CD4-positive, alpha-beta T cell (primary cell): ENCODE data around the gene TPT1. TPM values are rescaled to one million over a fixed set of nuclear protein-coding genes. Genes with fewer than 3 reads are reported as not detected.

Experiments used
- ATAC-seq: fragments of 200-7000 bp; cut with Tn5 transposase; one replicate; pipeline ENCODE4 v1.10.0; 2022; ENCODE audit warnings: mild to moderate bottlenecking; ENCODE audit not compliant: poor library complexity
- CTCF ChIA-PET: fragments of 350-600 bp; sonication (Branson Sonifier 250); formaldehyde crosslinking; loops from one replicate; lab custom pipeline; 2021; ENCODE audit warnings: antibody characterized with exemption, inconsistent platforms; lab: Charles Lee
- POLR2A ChIA-PET: fragments of 350-600 bp; sonication (Branson Sonifier 250); formaldehyde crosslinking; loops from one replicate; lab custom pipeline; 2021; ENCODE audit warnings: antibody characterized with exemption, inconsistent platforms; lab: Charles Lee
- DNase-seq, 14 experiments: peaks; one replicate each; pipeline ENCODE4 v3.0.0-alpha.2; 2013 to 2020; ENCODE audit warnings: mixed read lengths in 2 of 14
- H3K27ac ChIP-seq, 2 donors: one replicate each; pipeline versions ENCODE4 v1.5.1 to v1.7.0; 2013; ENCODE audit warnings: low read length in 2 of 2, low read depth in 1 of 2, mild to moderate bottlenecking in 1 of 2
- H3K27me3 ChIP-seq, 2 experiments: 1 replicate in 1 of 2; 2 replicates in 1 of 2; pipeline versions ENCODE4 v1.6.1 to v1.7.0; 2013; ENCODE audit warnings: low read length in 2 of 2, control low read depth in 1 of 2, mild to moderate bottlenecking in 1 of 2, moderate library complexity in 1 of 2; ENCODE audit not compliant: insufficient read depth in 2 of 2, control insufficient read depth in 1 of 2
- H3K36me3 ChIP-seq: one replicate; pipeline ENCODE4 v1.6.1; 2013; ENCODE audit warnings: low read length, control low read depth; ENCODE audit not compliant: insufficient read depth
- H3K4me1 ChIP-seq: one replicate; pipeline ENCODE4 v1.6.1; 2013; ENCODE audit warnings: low read length, control low read depth; ENCODE audit not compliant: insufficient read depth
- H3K4me3 ChIP-seq: one replicate; pipeline ENCODE4 v1.5.1; 2013; ENCODE audit warnings: mild to moderate bottlenecking, low read length, moderate library complexity
- H3K9me3 ChIP-seq, 2 experiments: 1 replicate in 1 of 2; 2 replicates in 1 of 2; pipeline versions ENCODE4 v1.6.1 to v1.7.0; 2013; ENCODE audit warnings: low read length in 2 of 2, mild to moderate bottlenecking in 2 of 2, control low read depth in 1 of 2, moderate library complexity in 1 of 2; ENCODE audit not compliant: control insufficient read depth in 1 of 2, insufficient read depth in 1 of 2
- H3K27ac Mint-ChIP-seq: one replicate; pipeline ENCODE4 v1.8.0; 2020; ENCODE audit warnings: mixed read lengths
- H3K27me3 Mint-ChIP-seq: one replicate; pipeline ENCODE4 v1.8.0; 2021; ENCODE audit warnings: mixed read lengths
- H3K36me3 Mint-ChIP-seq: one replicate; pipeline ENCODE4 v1.8.0; 2021; ENCODE audit warnings: low read depth, mixed read lengths
- H3K4me1 Mint-ChIP-seq: one replicate; pipeline ENCODE4 v1.8.0; 2021; ENCODE audit warnings: low read depth, mixed read lengths
- H3K4me3 Mint-ChIP-seq: one replicate; pipeline ENCODE4 v1.8.0; 2020; ENCODE audit warnings: mild to moderate bottlenecking, mixed read lengths
- H3K9me3 Mint-ChIP-seq: one replicate; pipeline ENCODE4 v1.8.0; 2020; ENCODE audit warnings: mixed read lengths
- intact Hi-C, 2 experiments: fragments of 100-400 bp; cut with DNase I in 1 of 2; cut with micrococcal nuclease in 1 of 2; formaldehyde crosslinking; loops; one replicate each; pipeline versions ENCODE4 v1.15.1 to v1.9.0; 2023 to 2025; cut with DNase I, micrococcal nuclease
- total RNA-seq, 174 experiments: library from RNA in 2 of 174; stranded (reverse) in 2 of 174; gene quantifications; one replicate each; pipeline ENCODE4 v1.2.3 and lab custom pipeline; 2021 to 2026
- TF ChIP-seq, protein P1 (sequence below): fragments of 200-600 bp; IDR thresholded peaks from one replicate; pipeline ENCODE4 v1.8.0; 2022; ENCODE audit warnings: antibody characterized with exemption, mild to moderate bottlenecking

TPT1 gene
- total RNA-seq, 2 experiments from 2014 or later: 8,742 to 8,834 TPM

DNA sequence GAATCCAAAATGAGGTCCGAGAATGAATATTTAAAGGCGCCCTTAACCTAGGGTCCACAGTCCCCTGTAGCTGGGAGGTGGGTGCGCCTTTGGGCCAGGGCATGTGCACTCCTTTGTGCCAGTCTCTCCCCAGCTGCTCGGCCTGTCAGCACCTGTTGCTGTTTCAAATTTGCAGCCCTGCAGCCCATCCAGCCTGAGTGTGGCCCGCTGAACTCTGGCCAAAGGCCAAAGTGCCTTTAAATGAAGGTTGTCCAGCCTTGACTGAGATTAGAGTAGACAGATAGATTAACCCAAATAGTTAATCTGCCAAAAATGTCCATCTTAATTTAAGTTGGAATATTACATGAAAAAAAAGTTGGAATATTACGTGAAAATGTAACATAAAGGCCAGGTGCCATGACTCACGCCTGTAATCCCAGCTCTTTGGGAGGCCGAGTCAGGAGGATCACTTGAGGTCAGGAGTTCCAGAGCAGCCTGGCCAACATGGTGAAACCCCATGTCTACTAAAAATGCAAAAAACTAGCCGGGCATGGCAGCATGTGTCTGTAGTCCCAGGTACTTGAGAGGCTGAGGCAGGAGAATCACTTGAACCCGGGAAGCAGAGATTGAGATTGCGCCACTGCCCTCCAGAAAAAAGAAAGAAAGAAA, 25.3 kb downstream of the TPT1 start:
- POLR2A ChIA-PET: no interaction called here

DNA sequence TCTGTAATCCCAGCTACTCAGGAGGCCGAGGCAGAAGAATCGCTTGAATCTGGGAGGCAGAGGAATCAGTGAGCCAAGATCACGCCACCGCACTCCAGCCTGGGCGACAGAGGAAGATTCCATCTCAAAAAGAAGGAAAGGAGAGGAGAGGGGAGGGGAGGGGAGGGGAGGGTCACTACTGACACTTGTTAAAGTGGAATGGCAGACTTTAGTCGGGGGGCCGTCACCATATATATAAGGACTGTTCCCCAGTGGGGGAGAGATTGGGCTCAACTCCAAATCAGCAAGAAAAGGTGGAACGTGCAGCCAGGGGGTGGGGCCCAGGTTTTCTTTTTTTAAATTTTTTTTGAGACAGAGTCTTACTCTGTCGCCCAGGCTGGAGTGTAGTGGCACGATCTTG, 26.2 kb downstream of the TPT1 start:
- Histone ChIP-seq H3K27ac (no peak overlapping the region), H3K4me3 (no peak overlapping the region), H3K9me3 (no peaks in the 10 kb centered on the region), H3K36me3 (no peaks in the 10 kb centered on the region), H3K4me1 (peaks cover 17% of the 10 kb centered on the region), H3K27me3 (no peaks in the 10 kb centered on the region)
- Mint-ChIP-seq H3K4me1 (peaks cover 12% of the 10 kb centered on the region), H3K4me3 (no peak overlapping the region), H3K36me3 (no peaks in the 10 kb centered on the region), H3K27me3 (no peaks in the 10 kb centered on the region), H3K27ac (no peak overlapping the region), H3K9me3 (no peaks in the 10 kb centered on the region)
- POLR2A ChIA-PET: no interaction called here
- ATAC-seq: no peak
- DNase-seq: no peak
- CTCF ChIA-PET: no interaction called here
- TF ChIP-seq, protein P1, sequence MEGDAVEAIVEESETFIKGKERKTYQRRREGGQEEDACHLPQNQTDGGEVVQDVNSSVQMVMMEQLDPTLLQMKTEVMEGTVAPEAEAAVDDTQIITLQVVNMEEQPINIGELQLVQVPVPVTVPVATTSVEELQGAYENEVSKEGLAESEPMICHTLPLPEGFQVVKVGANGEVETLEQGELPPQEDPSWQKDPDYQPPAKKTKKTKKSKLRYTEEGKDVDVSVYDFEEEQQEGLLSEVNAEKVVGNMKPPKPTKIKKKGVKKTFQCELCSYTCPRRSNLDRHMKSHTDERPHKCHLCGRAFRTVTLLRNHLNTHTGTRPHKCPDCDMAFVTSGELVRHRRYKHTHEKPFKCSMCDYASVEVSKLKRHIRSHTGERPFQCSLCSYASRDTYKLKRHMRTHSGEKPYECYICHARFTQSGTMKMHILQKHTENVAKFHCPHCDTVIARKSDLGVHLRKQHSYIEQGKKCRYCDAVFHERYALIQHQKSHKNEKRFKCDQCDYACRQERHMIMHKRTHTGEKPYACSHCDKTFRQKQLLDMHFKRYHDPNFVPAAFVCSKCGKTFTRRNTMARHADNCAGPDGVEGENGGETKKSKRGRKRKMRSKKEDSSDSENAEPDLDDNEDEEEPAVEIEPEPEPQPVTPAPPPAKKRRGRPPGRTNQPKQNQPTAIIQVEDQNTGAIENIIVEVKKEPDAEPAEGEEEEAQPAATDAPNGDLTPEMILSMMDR: no peak
- intact Hi-C loops: loop anchor here in 1 of 2 experiments (10.0 kb wide), 1 partner anchor 400 kb away; no protein-coding TSS in a partner anchor

More for the DNA sequence above, 25.3 kb downstream of the TPT1 start:
- TF ChIP-seq, protein P1: no peak
- no peak overlapping the region for H3K4me3 ChIP-seq
- Mint-ChIP-seq H3K27ac (no peak overlapping the region), H3K9me3 (no peaks in the 10 kb centered on the region), H3K4me1 (peaks cover 8% of the 10 kb centered on the region), H3K27me3 (no peaks in the 10 kb centered on the region), H3K4me3 (no peak overlapping the region), H3K36me3 (no peaks in the 10 kb centered on the region)
- ATAC-seq (no peak), DNase-seq (no peak)
- no peaks in the 10 kb centered on the region for H3K36me3 ChIP-seq
- peaks cover 15% of the 10 kb centered on the region for H3K4me1 ChIP-seq
- CTCF ChIA-PET: no interaction called here
- no peaks in the 10 kb centered on the region for H3K27me3 ChIP-seq
- no peaks in the 10 kb centered on the region for H3K9me3 ChIP-seq
- H3K27ac ChIP-seq: no peak overlapping the region
- intact Hi-C loops: loop anchor here in 1 of 2 experiments (10.0 kb wide), 1 partner anchor 401 kb away; no protein-coding TSS in a partner anchor

GRCh38 chr13:45310341-45311131, 30.4 kb downstream of the TPT1 start:
- no peak overlapping the region for H3K27ac Mint-ChIP-seq
- ChIA-PET POLR2A (no interaction called here), CTCF (interaction anchor here (0.7 to 1.0 kb wide), 4 partner anchors 24 to 264 kb away, joined by 3 to 5 read pairs (median 4); no protein-coding TSS in a partner anchor)
- peaks cover 8% of the 10 kb centered on the region for H3K27me3 Mint-ChIP-seq
- H3K36me3 Mint-ChIP-seq: no peaks in the 10 kb centered on the region
- H3K9me3 Mint-ChIP-seq: no peaks in the 10 kb centered on the region
- Histone ChIP-seq H3K27me3 (no peaks in the 10 kb centered on the region), H3K9me3 (no peaks in the 10 kb centered on the region), H3K27ac (no peak overlapping the region), H3K36me3 (no peaks in the 10 kb centered on the region), H3K4me3 (peak overlapping the region; percentile 63), H3K4me1 (peaks cover 24% of the 10 kb centered on the region)
- no peak for ATAC-seq
- peak overlapping the region; percentile 85 for H3K4me3 Mint-ChIP-seq
- intact Hi-C loops: loop anchor here (1.0 to 10.0 kb wide), 4 partner anchors 24 to 396 kb away; partner anchors contain the start of gene TPT1 (in 1 of the 2)
- H3K4me1 Mint-ChIP-seq: peaks cover 20% of the 10 kb centered on the region
- no peak for DNase-seq
- TF ChIP-seq, protein P1: no peak
